GM12801 (cell line): ENCODE results near the gene GALNTL6.

Experiments
- TF ChIP-seq, protein P1 (sequence below): IDR thresholded peaks from one replicate; pipeline ENCODE4 v1.5.1; 2011; ENCODE audit warnings: control low read depth; ENCODE audit not compliant: insufficient read length; ENCODE audit errors: extremely low read depth

GALNTL6 gene

DNA sequence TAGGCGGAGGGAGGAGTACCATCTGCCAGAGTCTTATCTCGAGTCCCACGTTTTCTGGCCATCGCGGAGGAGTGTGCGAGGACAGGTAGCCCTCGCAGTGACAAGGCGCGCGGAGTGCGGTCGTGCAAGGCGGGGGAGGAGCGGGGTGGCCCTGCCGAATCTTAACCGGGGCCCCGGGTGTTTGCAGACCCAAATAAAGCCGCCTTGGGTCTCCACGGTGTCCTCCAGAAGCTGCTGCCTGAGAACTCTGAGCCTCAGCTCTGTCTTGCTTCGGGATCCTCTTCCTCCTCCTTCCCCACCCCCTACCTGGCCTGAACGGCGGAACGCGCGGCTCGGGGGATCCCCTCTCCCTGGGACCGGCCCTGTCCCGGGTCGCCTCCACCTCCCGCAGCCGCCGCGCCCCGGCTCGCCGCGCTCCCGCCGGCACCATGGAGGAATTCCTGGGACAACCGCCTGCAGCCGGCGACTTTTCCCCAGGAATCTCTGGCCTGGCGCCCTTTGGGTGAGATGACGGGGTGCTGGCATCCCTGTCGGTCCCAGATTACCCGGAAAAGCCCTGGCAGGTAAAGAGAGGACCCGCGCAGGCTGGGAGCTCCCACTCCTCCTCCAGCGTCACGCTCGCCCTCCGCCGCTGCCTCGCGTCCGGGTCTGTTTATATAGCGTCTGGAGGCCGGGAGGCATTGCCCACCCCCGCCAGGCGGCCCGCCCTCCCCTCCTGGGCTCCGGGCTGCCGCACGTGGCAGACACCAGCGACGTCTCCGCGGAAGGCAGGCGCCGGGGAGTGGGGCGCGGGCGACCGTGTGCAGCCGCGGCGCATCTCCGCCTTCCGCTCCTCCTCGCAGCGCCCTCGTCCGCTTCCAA is at the start of gene GALNTL6:
GALNTL6 (plus strand) TSS at position 740 of the 861 bp plus-strand sequence.
- TF ChIP-seq, protein P1, sequence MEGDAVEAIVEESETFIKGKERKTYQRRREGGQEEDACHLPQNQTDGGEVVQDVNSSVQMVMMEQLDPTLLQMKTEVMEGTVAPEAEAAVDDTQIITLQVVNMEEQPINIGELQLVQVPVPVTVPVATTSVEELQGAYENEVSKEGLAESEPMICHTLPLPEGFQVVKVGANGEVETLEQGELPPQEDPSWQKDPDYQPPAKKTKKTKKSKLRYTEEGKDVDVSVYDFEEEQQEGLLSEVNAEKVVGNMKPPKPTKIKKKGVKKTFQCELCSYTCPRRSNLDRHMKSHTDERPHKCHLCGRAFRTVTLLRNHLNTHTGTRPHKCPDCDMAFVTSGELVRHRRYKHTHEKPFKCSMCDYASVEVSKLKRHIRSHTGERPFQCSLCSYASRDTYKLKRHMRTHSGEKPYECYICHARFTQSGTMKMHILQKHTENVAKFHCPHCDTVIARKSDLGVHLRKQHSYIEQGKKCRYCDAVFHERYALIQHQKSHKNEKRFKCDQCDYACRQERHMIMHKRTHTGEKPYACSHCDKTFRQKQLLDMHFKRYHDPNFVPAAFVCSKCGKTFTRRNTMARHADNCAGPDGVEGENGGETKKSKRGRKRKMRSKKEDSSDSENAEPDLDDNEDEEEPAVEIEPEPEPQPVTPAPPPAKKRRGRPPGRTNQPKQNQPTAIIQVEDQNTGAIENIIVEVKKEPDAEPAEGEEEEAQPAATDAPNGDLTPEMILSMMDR: no peak

DNA sequence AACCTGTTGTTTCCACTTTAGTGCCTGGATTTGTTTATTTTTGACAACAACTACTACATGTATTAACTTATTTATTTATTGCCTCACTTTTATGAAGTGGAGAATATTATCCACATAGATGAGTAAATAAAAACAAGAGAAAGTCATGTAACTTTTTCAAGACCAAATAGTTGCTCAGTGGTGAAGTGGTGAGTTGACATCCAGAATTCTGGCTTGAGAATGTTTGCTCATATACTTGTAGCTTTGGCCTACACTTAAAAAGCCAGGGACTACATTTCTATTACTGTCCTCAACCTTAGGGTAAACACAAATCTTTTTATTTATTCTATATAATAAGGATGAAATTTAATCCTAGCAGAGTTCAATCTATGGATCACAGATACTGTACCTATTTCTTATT is 47.7 kb upstream of the GALNTL6 start:
- TF ChIP-seq, protein P1: no peak

DNA sequence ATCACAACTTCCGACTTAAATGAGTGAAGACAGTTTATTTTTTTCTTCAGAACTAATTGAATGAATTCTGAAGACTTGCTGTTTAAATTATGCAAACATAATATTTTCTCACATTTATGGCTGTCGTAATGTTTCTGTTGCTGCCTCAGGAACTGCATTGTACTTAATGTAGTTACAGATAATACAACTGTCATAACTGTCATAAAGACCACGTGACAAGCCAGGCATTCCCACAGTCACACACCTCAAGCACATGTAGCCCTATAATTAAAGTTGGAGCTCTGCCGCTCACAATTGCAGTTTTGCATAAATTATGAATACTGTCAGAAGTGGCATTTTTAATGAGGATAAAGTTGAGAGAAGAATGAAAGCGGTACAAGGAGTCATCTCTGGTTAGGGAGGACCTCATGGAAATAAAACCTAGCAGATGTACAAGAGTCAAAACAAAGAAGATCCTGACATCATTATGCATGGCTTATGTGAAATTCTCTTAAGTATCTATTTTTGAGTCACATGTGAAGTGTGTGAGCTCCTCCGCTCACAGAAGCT is 38.5 kb upstream of the GALNTL6 start:
- TF ChIP-seq, protein P1: no peak

DNA sequence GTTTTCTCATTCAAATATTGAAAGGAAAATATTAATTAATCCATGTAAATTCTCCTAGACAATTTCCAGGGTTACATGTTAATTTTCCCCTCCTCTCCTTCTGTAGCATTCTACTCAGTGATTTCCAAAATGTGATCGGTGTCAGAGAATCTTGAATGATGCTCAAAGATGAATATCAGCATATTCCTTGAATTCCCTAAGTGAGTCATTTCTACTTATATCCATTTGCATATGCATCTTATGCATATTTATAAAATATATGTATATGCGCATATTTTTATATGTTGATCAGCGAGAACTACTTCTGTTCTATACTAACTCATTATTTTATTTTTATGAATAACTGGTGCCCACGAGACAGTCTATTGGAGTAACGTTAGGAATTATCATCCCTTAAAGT is 33.9 kb upstream of the GALNTL6 start:
- TF ChIP-seq, protein P1: no peak

DNA sequence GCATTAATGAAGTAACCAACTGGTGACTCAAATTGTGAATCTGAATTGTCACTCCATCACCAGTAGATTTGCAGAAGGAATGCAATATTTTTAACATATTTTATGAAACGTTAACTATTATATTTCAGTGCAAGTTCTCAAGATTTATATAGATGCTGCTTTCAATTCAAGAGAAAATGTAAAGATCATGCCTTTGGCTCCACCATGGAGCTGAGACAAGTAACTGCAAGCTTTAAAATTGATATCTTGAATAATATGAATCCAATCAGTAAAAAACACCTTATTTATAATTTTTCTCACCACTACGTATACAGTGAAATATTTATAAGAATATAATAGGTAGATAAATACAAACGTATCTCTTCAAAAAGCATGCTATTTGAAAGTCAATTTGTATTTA is 27.8 kb upstream of the GALNTL6 start:
- TF ChIP-seq, protein P1: no peak

DNA sequence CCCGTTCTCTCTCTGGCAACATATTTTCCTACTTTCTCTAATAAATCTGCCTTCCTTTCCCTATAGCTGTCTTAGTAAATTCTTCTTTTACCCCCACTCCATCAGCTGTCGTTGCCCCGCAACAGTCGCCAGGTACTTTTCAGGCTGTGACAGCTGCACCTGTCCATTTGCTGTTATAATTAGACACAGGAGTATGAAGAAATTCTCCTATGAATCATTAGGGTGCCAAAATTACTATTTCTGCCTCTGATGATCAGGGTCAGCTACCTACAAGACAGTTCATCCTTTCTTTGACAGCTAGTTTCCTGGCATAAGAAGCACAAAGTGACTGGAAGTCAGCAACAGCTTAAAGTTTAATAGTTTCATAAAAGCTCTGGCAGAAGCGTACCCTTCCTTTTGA is 19.5 kb upstream of the GALNTL6 start:
- TF ChIP-seq, protein P1: no peak

DNA sequence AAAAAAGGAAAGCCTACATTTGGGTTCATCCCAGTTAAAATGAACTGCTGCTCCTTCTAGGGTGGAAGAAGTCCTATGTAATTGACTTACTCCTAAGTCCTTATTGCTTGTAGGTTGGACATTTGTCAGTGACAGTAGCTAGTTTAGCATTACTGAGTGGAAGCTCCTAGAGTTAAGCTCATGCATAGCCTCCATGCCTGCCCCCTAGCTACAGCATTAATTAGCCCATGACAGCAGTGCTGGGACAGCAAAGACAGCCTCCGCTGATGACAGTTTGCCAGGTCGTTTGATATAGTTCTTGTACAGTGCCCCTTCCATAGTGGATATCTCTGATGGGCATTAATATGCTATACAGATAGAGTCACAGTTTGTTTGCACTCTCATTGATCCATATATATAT is 18.7 kb upstream of the GALNTL6 start:
- TF ChIP-seq, protein P1: no peak
